COR-L47 (cell line): ENCODE measurements around the gene LDHD.
A peak's percentile ranks its signal among the peaks of the same experiment; 100 is the strongest.
"Not testable (repeated sequence)": the region's sequence is repeated elsewhere in the genome, so short reads cannot be mapped to it uniquely, and the experiment has no call there.

Experiments
- DNase-seq: peaks from one replicate; lab custom pipeline; 2025; lab: John Stamatoyannopoulos, UW

The LDHD gene

GRCh38 chr16:75116081-75116910 is at the start of gene LDHD:
LDHD (minus strand) TSS chr16:75116780; CDS start chr16:75116720, 60 bp downstream.
- no peak for DNase-seq

- DNase-seq, result no peak
Measured at GRCh38 chr16:75160386-75160785, 43.8 kb upstream of the LDHD start.

- DNase-seq, result no peak
Measured at GRCh38 chr16:75152635-75153034, 36.1 kb upstream of the LDHD start.

GRCh38 chr16:75151798-75152197 is 35.2 kb upstream of the LDHD start:
- no peak for DNase-seq

GRCh38 chr16:75148311-75149195 is 32.0 kb upstream of the LDHD start, which contains the start of gene ZFP1:
ZFP1 (plus strand) TSS chr16:75148524; CDS start chr16:75152952, 4,428 bp downstream.
- peak; percentile 91 for DNase-seq

GRCh38 chr16:75147968-75148310 is 31.4 kb upstream of the LDHD start:
- DNase-seq, result no peak

- DNase-seq, result no peak
Measured at GRCh38 chr16:75143941-75144340, 27.4 kb upstream of the LDHD start.

GRCh38 chr16:75139498-75139897 is 22.9 kb upstream of the LDHD start:
- no peak for DNase-seq

GRCh38 chr16:75138636-75139035 is 22.1 kb upstream of the LDHD start:
- DNase-seq, result no peak

- no peak for DNase-seq
Measured at GRCh38 chr16:75138233-75138632, 21.7 kb upstream of the LDHD start.

GRCh38 chr16:75131081-75131480 is 14.5 kb upstream of the LDHD start:
- no peak for DNase-seq

- DNase-seq, result no peak
Measured at GRCh38 chr16:75130150-75130771, 13.7 kb upstream of the LDHD start.

- not testable (repeated sequence) for DNase-seq
Measured at GRCh38 chr16:75129421-75130149, 13.0 kb upstream of the LDHD start.

- DNase-seq, result no peak
Measured at GRCh38 chr16:75127713-75128415, 11.3 kb upstream of the LDHD start.

- DNase-seq, result no peak
Measured at GRCh38 chr16:75122609-75123008, 6.0 kb upstream of the LDHD start.

GRCh38 chr16:75121949-75122568 is 5.5 kb upstream of the LDHD start:
- no peak for DNase-seq

- no peak for DNase-seq
Measured at GRCh38 chr16:75120253-75120652, 3.7 kb upstream of the LDHD start.

- no peak for DNase-seq
Measured at GRCh38 chr16:75118943-75119539, 2.5 kb upstream of the LDHD start.

- DNase-seq, result no peak
Measured at GRCh38 chr16:75116911-75117245, 298 bp upstream of the LDHD start.
